ENCODE measurements around the gene MCF2L2. TPM values are rescaled to one million over a fixed set of nuclear protein-coding genes. Genes with fewer than 3 reads are reported as not detected.

Gene MCF2L2
- total and polyA plus RNA-seq, 2 donors (not counting 3 experiments of a cell fraction or from before 2014, with no cell fraction given), result 0.15 to 1.1 TPM

GRCh38 chr3:183244981-183245476, 183.4 kb downstream of the MCF2L2 start:
- intact Hi-C loops (cut with micrococcal nuclease), result no loop called here
- no peaks in the 10 kb centered on the region for H3K9me1 ChIP-seq (replicated peaks; ENCODE audit: control insufficient read depth, extremely low read depth, insufficient read depth, low read length)
- ChIA-PET POLR2A (no interaction called here), CTCF (interaction anchor here (2.2 kb wide), 1 partner anchor 60 kb away, joined by 14 read pairs; no protein-coding TSS in a partner anchor)
- dilution Hi-C loops (cut with MboI; ENCODE audit: extremely low pct_ligation_motif_present, low sequenced_read_pairs), result no loop called here
- peaks cover 12% of the 10 kb centered on the region for H3K4me1 ChIP-seq (ENCODE audit: control insufficient read depth, extremely low read depth, insufficient read depth, low read length)
- H3K27ac ChIP-seq (ENCODE audit: insufficient read depth, low read depth, low read length), result no peak overlapping the region
- no peaks in the 10 kb centered on the region for H4K20me1 ChIP-seq (replicated peaks; ENCODE audit: control insufficient read depth, extremely low read depth, insufficient read depth, low read length)
- H3K27me3 ChIP-seq (ENCODE audit: control insufficient read depth in 2 of 2, insufficient read depth in 2 of 2, low read length in 2 of 2), result no peaks in the 10 kb centered on the region
- H3K79me2 ChIP-seq (ENCODE audit: control insufficient read depth, insufficient read depth, low read length), result no peaks in the 10 kb centered on the region
- FAIRE-seq (no peak), DNase-seq (ENCODE audit: low read depth, low spot score) (peak; percentile 28)
- H3K9me3 ChIP-seq (replicated peaks; ENCODE audit: control insufficient read depth, insufficient read depth, low read length), result no peaks in the 10 kb centered on the region
- TF ChIP-seq FOS (IDR thresholded peaks at IDR 0.05; ENCODE audit: borderline replicate concordance, insufficient read depth, low read length) (no peak), GATA2 (IDR thresholded peaks at IDR 0.05; ENCODE audit: insufficient read depth, insufficient read length, low read depth, low read length) (peak; percentile 69)
- no peak overlapping the region for H3K4me3 ChIP-seq (replicated peaks in 1 of 3; ENCODE audit: insufficient read depth in 1 of 3, low read depth in 1 of 3, low read length in 3 of 3)
- peak overlapping the region; percentile 28 for H2AFZ ChIP-seq (ENCODE audit: low read depth, low read length)
- no TSS peak for BruUV-seq (replicated peaks)
- H3K9ac ChIP-seq (replicated peaks; ENCODE audit: extremely low read depth, insufficient read depth, low read length), result no peak overlapping the region
- H3K36me3 ChIP-seq (ENCODE audit: control insufficient read depth in 2 of 2, extremely low read depth in 1 of 2, insufficient read depth in 2 of 2, low read length in 2 of 2), result no peaks in the 10 kb centered on the region
- H3K4me2 ChIP-seq (ENCODE audit: insufficient read depth, low read length), result no peak overlapping the region

- Histone ChIP-seq H3K9ac (replicated peaks; ENCODE audit: extremely low read depth, insufficient read depth, low read length) (no peak overlapping the region), H4K20me1 (replicated peaks; ENCODE audit: control insufficient read depth, extremely low read depth, insufficient read depth, low read length) (no peaks in the 10 kb centered on the region), H3K9me1 (replicated peaks; ENCODE audit: control insufficient read depth, extremely low read depth, insufficient read depth, low read length) (no peaks in the 10 kb centered on the region), H3K27ac (ENCODE audit: insufficient read depth, low read depth, low read length) (no peak overlapping the region), H3K4me1 (ENCODE audit: control insufficient read depth, extremely low read depth, insufficient read depth, low read length) (peaks cover 12% of the 10 kb centered on the region), H3K36me3 (ENCODE audit: control insufficient read depth in 2 of 2, extremely low read depth in 1 of 2, insufficient read depth in 2 of 2, low read length in 2 of 2) (no peaks in the 10 kb centered on the region), H3K27me3 (ENCODE audit: control insufficient read depth in 2 of 2, insufficient read depth in 2 of 2, low read length in 2 of 2) (no peaks in the 10 kb centered on the region), H3K79me2 (ENCODE audit: control insufficient read depth, insufficient read depth, low read length) (no peaks in the 10 kb centered on the region), H2AFZ (ENCODE audit: low read depth, low read length) (no peak overlapping the region), H3K9me3 (replicated peaks; ENCODE audit: control insufficient read depth, insufficient read depth, low read length) (no peaks in the 10 kb centered on the region), H3K4me3 (replicated peaks in 1 of 3; ENCODE audit: insufficient read depth in 1 of 3, low read depth in 1 of 3, low read length in 3 of 3) (no peak overlapping the region), H3K4me2 (ENCODE audit: insufficient read depth, low read length) (no peak overlapping the region)
- BruUV-seq (replicated peaks), result no TSS peak
- TF ChIP-seq POLR2A (IDR thresholded peaks at IDR 0.05; ENCODE audit: low read depth, low read length) (no peak), CTCF (IDR thresholded peaks at IDR 0.05; ENCODE audit: extremely low read depth in 1 of 2, insufficient read depth in 1 of 2, low read depth in 1 of 2, low read length in 2 of 2) (no peak), FOS (IDR thresholded peaks at IDR 0.05; ENCODE audit: borderline replicate concordance, insufficient read depth, low read length) (peak; percentile 56), POLR2AphosphoS5 (IDR thresholded peaks at IDR 0.05; ENCODE audit: insufficient read depth, low read depth, low read length) (no peak), MYC (IDR thresholded peaks at IDR 0.05; ENCODE audit: low read depth, low read length) (no peak), GATA2 (IDR thresholded peaks at IDR 0.05; ENCODE audit: insufficient read depth, insufficient read length, low read depth, low read length) (peak; percentile 37)
- FAIRE-seq, result peak; percentile 73
- peak; percentile 37 for DNase-seq (ENCODE audit: low read depth, low spot score)
- intact Hi-C loops (cut with micrococcal nuclease), result no loop called here
- CTCF ChIA-PET, result interaction anchor here (0.9 to 2.2 kb wide), 3 partner anchors 8 to 138 kb away, joined by 6 to 14 read pairs (median 8); partner anchors contain the start of gene B3GNT5
- POLR2A ChIA-PET, result interaction anchor here (0.7 kb wide), 1 partner anchor 113 kb away, joined by 5 read pairs; no protein-coding TSS in a partner anchor
- dilution Hi-C loops (cut with MboI; ENCODE audit: extremely low pct_ligation_motif_present, low sequenced_read_pairs), result no loop called here
Measured at GRCh38 chr3:183244219-183244618, 184.2 kb downstream of the MCF2L2 start.
